GM18858 (cell line): Measurements from ENCODE around the gene CEP350.
"Not testable (repeated sequence)": the region's sequence is repeated elsewhere in the genome, so short reads cannot be mapped to it uniquely, and the experiment has no call there.

Experiments
- ATAC-seq: cut with Tn5 transposase; IDR thresholded peaks from one replicate; pipeline ENCODE4 v1.9.1; 2021; ENCODE audit not compliant: unreplicated experiment

The CEP350 gene

DNA sequence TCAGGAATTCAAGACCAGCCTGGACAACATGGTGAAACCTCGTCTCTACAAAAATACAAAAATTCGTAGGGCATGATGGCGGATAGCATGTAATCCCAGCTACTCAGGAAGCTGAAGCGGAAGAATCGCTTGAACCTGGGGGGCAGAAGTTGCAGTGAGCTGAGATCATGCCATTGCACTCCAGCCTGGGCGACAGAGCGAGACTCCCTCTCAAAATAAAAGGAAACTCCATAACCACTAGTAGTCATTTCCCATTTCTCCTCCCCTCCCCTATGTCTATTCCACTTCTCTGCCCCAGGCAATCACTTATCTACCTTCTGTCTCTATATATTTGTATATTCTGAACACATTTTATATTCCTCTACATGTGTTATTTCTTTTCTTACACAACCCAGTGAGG lies 4.0 kb upstream of the CEP350 start:
- ATAC-seq, result no peak

DNA sequence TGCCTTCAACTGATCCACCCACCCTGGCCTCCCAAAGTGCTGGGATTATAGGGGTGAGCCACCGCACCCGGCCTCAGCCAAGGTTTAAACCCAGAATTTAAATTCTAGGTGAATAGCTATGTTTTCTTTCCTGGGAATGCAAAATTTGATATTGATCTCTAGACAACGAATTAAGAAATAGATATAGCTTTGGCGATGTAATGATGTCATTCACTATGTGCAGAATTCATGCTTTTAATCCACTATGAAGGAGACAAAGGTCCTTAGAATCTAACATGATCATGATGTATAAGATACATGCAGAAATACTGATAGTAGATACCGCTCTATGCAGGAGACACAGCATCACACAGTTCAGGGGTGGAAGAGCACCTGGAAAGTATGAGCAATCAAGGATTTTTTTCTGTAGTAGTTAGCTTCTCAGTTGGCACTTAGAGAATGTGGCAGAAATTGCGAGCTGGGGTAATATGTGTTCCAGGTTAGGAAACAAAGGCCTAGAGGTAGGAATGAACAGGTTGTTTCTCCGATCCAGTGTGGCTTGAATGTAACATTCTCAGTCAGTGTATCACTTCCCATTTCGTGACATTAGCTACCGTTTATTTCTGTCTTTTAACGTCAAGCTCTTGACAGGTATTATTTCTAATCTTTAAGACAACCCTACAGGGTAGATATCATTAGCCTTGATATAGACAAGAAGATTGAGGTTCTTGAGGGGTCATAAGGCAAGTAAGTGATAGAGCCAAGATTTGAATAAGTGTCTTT lies 3.0 kb upstream of the CEP350 start:
- no peak for ATAC-seq

DNA sequence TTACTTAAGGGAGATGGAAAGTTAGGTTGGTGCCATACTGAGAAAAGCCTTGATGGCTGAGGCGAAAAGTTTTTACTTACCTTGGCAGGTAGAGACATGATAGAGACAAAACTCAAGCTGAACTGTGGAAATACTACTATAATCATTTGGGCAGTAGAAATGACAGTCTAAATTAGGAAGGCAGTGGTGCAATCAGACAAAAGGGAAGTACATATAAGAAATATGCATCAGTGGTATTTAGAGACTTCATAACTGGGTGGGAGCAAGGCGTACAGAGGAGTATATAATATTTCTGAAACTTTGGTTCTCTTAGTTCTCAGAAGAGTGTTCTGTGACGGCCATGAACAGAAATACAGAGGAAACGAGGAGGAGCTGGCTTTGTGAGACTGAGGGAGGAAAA lies 2.4 kb upstream of the CEP350 start:
- no peak for ATAC-seq

DNA sequence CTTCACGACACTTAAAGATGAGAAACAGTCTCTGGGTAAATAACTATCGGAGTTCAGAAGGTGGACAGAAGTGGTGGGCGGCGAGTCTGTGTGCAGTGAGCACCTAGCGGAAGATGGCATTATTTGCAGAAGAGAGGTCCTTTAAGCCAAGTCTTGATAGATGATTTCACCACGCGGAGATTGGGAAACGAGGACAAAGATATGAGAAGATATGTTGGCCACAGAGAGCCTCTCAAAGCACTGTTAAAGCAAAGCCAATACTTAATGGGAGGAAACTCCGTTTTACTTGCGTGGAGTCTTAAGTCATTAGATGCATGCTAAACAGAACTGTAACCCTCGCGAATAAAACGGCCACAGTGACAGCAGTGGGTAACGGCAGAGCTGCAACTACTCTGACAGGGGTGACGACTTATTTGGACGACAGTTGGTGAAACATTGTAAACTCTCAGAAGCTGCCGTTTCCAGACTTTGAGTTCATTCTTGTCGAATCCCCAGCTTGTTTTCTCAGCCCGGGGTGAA lies 577 bp upstream of the CEP350 start:
- ATAC-seq, result no peak

DNA sequence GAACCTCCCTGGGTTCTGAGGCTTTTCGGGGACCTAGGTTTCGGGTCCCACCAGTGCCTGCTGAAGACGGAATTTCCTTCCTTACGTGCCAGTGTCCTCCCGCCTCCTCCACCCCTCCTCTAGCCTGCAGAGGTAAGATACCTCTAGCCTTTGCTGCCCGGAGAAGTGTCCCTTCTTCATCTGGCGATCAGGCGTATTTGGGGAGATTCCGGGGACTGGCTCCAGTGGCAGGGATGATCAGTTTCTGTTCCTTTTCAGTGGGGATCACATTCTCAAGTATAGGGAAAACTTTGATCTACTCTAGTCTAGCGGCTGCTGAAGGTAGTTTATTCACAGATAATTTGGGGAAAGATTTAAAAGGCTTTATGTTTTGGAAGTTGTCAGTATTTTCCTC lies 674 bp downstream of the CEP350 start:
- no peak for ATAC-seq

DNA sequence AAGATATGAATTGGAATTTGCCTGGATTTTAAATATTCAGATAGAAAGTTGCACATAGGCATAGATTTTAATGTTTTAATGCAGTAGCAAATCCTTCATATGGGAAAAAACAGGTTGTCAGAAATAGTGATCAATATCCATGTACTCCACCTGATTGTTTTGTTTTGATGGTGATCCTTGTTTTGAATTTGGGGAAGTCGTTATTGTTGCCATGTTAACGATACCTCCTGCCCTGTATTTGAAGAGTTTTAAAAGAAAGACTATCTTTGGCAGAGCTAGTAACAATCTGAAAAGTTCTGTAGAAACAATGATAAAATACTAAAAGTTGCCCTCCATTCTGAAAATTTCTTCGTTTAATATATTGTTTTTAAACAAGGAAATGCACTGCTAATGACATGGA lies 1.1 kb downstream of the CEP350 start:
- ATAC-seq, result no peak

DNA sequence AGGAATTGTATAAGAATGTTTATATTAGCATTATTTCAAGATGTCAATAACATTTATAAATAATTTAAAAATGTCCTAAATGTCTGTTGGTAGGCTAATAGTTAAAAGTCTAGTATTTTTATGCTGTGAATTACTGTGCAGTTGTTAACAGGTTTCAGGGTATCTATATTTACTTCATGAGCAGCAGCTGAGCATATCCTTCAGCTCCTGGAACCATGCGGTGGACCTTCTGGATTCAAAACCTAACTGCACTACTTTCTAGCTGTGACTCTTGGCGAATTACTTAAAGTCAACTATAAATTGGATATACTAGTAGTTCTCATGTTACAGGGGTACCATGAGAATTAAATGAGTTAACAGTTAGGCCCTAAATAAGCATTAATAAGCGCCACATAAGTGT lies 3.7 kb downstream of the CEP350 start:
- no peak for ATAC-seq

DNA sequence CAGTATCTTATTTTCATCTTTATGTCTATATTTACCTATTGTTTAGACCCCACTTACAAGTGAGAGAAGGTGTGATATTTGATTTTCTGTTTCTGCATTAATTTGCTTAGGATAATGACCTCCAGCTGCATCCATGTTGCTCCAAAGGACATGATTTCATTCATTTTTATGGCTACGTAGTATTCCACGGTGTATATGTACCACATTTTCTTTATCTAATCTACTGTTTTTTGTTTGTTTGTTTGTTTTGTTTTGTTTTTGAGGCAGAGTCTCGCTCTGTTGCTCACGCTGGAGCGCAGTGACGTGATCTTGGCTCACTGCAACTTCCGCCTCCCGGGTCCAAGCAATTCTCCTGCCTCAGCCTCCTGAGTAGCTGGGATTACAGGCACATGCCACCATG lies 7.6 kb downstream of the CEP350 start:
- not testable (repeated sequence) for ATAC-seq

DNA sequence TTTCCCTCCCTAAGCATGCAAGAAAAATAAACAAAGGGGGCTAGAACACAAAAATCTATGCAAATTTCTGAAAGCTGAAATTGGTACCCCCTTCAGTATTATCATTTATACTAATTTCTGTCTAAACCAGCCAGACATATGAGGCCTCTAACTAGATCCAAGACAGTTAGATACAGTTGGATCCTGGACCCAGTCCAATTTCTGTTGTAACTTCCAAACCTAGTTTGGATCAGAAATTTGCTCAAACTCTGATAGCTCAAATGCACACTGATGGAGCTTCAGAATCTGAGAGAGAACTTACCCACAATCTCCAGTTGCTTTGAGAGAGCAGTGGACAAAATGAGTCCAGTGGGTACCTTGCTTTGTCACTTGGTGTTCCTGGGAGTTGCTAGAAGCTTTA lies 11.9 kb downstream of the CEP350 start:
- ATAC-seq, result no peak

DNA sequence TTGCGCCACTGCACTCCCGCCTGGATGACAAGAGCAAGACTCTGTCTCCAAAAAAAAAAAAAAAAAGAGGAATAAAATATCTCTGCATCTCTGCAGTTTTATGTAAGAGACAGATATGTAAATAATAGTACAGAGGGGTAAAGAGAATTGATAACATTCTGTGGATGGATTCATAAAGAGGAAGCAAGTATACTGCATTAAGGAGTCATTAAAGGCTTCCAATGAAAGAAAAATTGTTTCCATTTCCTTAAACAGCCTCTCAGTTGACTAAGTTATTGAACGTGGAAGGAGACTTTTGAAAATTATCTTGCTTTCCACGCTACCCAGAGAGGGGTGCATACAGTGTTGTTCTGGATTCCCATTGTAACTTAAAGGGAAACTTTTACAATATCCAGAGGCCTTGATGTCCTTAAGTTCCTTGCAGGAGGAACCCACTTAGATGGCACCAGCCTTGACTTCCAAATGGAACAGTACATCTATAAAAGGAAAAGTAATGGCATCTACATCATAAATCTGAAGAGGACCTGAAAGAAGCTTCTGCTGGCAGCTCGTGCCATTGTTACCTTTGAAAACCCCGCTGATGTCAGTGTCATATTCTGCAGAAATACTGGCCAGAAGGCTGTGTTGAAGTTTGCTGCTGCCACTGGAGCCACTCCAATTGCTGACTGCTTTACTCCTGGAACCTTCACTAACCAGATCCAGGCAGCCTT lies 13.8 kb downstream of the CEP350 start:
- ATAC-seq, result no peak

DNA sequence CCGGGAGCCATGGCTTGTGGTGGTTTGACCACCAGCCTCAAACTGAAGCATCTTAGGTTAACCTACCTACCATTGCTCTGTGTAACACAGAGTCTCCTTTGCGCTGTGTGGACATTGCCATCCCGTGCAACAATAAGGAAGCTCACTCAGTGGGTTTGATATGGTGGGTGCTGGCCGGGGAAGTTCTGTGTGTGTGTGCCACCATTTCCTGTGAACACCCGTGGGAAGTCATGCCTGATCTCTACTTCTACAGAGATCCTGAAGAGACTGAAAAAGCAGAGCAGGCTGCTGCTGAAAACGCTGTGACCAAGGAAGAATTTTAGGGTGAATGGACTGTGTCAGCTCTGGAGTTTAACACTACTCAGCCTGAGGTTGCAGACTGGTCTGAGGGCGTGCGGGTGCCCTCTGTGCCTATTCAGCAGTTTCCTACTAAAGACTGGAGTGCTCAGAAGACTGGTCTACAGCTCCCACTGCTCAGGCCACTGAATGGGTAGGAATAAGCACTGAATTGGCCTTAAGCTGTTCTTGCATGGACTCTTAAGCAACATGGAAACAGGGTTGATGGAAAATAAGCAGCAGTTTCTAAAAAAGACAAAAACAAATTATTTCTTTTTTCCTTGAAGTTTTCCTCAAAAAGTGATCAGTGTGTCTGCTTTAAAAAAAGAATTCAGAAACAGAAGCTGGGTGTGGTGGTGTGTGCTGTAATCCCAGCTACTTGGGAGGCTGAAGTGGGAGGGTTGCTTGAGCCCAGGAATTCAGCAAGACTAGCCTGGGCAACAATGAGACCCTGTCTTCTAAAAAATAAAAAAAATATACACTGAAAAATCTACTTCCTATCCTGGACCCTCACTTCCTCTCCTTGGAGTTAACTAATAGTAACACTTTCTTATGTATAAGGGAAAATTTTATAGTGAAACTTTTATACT lies 14.6 kb downstream of the CEP350 start:
- no peak for ATAC-seq

DNA sequence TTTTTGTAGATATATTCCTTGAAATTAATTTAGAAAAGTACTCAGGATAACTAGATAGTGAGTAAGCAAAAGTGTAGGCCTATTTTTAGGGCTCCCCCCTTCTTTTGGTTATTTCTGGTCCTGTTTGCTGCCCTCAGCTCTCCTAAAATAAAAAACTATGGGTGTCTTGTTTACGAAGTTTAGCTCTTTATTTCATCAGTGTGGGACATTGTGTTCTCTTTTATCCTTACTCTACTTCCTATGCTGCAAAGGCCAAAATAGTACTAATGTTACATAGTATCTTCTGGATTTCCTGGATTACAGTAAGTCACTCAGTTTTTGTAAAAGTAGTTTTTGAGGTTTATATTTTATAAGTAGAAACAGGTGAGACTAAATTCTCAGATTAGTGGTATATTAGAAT lies 15.4 kb downstream of the CEP350 start:
- no peak for ATAC-seq

DNA sequence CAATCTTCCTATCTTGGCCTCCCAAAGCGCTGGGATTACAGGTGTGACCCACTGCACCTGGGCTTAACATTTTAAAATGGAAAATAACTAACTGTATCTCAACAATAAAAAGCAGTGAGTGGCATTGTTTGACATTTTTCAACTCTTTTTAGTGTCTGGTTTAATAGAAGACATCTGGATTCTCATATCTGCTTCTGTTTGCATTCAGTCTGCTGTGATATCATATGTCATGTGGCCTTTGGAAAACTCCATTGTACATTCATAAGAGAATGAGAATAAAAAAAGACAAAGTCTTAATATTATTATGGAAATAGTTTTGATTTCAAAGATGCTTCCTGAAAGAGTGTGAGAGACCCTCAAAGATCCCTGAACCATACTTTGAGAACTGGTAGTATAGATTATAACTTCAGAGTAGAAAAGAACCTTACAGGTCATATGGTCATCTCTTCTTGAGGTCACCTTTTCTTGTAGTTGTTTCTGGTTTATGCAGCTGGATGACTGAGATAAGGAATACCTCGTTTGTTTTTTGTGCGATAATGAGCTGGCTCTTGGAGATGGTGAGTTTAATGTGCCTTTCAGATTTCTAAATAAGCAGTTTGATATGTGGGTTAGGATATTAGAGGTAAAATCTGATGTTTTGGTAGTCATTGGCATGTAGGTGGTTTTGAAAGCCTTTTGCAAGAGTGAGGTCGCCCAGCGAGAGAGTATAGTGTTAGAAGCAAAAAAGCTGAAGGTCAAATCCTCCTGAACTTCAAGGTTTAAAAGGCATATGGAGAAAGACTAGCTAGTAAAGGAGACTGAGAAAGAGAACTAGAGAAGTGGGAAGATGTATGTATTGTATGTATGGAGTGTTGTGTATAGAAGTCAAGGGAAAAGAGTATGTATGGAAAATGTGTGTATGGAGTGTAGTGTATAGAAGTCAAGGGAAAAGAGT lies 17.2 kb downstream of the CEP350 start:
- ATAC-seq, result no peak

DNA sequence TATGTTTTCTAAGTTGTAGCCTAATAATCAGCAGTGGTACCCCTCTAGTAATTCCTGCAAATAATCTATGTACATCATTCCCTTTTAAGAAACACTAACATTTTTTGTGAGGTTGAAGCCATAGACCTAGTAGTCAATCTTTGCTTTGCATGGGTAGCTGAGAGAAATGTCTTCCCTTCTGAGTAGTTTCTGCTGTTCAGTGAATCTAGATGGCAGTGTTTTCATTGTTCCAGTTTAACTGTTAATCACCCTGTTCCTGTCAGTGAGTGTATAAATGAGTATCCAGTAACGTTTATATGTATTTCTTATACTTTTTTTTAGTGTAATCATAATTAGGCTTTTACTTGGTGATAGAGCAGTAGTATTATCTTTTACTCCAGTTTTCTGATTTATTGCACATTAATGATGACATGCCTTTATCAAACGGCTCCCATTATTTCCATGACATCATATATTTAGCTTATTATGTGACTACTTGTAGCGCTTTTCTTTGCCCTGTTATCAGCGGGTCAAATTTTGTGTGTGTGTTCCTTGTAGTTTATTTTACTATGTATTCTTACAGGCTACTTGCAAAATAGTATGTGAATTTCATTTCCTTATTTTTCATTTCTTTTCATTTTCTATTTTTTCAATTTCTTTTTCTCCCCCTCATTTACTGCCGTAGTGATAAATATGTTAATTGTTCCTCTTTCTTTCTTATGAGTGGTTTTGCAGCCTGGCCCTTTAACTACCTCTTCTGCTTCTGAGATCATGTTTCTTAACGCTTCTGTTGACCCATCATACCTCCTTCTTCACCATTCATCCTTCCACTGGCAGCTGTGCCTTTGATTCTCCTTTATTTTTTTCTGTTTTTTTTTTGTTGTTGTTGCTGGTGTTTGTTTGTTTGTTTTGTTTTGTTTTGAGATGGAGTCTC lies 18.8 kb downstream of the CEP350 start:
- no peak for ATAC-seq

DNA sequence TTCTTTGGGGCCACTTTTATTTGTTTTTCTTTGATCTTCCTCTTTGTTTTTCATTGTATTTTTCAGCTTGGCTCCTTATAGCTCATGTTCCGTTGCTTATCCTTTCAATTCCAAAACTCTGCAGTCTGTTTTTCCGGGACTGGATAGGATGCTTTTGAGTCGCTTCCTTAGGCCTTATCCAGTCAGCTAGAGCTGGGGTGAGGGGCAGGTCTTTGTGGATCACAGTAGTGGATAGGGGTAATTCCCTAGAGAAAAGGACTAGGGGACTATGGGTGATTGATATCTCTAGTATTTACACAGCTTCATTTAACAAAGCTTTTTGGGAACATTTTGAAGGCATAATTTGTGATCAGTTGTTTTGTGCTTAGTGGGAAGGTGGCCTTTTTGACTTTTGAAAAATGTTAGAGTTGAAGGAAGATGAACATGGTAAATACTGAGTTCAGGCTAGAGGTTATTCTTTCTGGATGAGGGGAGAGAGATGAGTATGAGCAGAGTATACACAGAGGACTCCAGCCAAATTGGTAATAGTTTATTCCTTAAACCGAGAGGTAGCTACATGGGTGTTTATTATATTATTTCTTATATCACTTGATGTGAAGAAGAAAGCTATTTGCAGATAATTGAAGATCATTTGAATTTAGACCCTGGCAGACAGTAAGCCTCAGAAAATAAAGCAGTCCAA lies 22.5 kb downstream of the CEP350 start:
- no peak for ATAC-seq

DNA sequence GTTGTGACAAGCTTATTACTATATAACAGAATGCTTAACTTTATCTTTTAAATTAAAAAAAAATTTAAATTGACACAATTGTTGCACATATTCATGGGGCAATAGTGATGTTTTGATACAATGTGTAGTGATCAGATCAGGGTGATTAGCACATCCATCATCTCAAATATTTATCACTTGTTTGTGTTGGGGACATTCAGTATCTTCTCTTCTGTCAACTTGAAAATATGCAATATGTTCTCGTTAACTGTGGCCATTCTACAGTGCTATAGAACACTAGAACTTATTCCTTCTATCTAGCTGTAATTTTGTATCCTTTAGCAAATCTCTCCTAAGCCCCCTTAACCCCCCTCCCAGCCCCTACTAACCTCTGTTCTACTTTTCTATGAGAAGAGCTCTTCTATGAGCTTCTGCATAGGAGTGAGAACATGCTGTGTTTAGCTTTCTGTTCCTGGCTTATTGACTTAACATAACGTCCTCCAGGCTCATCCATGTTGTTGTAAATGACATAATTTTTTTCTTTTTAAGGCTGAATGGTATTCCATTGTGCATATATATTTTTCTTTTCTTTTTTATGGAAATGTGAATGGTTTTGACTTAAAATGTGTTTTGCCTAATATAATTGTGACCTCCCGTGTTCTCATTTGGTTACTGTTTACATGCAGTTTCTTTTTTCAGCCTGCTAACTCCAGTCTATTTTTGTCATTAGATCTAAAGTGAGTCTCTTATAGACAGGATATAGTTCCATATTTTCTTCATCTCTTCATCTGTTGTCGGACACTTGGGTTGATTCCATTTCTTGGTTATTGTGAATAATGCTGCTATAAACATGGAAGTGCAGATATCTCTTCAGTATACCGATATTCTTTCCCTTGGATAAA lies 23.8 kb downstream of the CEP350 start:
- ATAC-seq, result no peak

DNA sequence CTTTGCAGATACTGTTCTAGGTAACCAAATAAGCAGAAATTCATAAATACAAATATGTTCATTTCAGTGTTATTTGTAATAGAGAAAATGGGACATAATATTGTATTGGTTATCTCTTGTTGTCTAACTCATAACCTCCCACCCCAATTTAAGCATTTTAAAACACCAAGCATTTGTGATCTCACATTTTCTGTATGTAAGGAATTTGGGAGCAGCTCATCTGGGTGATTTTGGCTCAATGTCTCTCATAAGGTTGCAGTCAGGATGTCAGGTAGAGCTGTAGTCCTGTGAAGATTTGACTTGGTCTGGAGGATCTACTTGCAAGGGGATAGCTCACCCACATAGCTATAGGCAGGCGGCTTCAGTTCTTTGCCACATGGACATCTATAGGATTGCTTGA lies 29.5 kb downstream of the CEP350 start:
- no peak for ATAC-seq

DNA sequence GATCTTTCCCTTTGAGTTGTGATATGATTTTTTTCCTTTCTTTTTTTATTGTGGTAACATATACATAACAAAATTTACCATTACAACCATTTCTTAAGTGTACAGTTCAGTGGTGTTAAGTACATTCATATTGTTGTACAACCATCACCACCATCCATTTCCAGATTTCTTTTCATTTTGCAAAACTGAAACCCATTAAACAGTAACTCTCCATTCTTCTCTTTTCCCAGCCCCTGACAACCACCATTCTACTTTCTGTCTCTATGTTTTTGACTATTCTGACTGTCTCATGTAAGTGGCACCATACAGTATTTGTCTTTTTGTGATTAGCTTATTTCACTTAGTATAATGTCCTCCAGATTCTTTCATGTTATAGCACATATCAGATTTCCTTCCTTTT lies 30.3 kb downstream of the CEP350 start:
- no peak for ATAC-seq
